Stimulated activated CD4-positive, alpha-beta T cell treated with anti-CD3 and anti-CD28 coated beads, Interleukin-2, amount 100 ng/mL, for 48 hours (primary cell): ENCODE measurements around the gene FIBP.
A peak's percentile ranks its signal among the peaks of the same experiment; 100 is the strongest.
"Not testable (repeated sequence)": the region's sequence is repeated elsewhere in the genome, so short reads cannot be mapped to it uniquely, and the experiment has no call there.

Source experiments
- DNase-seq, 2 donors: peaks; one replicate each; pipeline ENCODE4 v3.0.0-alpha.2; 2020

The FIBP gene

GRCh38 chr11:65857853-65858680 is 30.2 kb downstream of the FIBP start, which contains the start of gene CFL1:
CFL1 (minus strand) TSS chr11:65858180; CDS start chr11:65858099, 81 bp downstream.
- DNase-seq: peak; percentile 94 to 95

GRCh38 chr11:65857500-65857852 is 30.8 kb downstream of the FIBP start:
- peak in 1 of 2 donors; percentile 64 for DNase-seq

GRCh38 chr11:65856689-65857499 is 31.4 kb downstream of the FIBP start:
- DNase-seq: peak; percentile 78 to 80

GRCh38 chr11:65855927-65856363 is 32.3 kb downstream of the FIBP start:
- no peak for DNase-seq

- DNase-seq: no peak
These were observed 33.1 kb downstream of the FIBP start for GRCh38 chr11:65854852-65855837.

- DNase-seq: no peak
These were observed 34.1 kb downstream of the FIBP start for GRCh38 chr11:65854161-65854592.

- no peak for DNase-seq
These were observed 34.9 kb downstream of the FIBP start for GRCh38 chr11:65853246-65853979.

GRCh38 chr11:65852508-65853245 is 35.6 kb downstream of the FIBP start:
- no peak for DNase-seq

- no peak for DNase-seq
These were observed 36.3 kb downstream of the FIBP start for GRCh38 chr11:65851811-65852507.

- DNase-seq: peak in 1 of 2 donors; percentile 45
These were observed 37.1 kb downstream of the FIBP start for GRCh38 chr11:65851083-65851579.

- DNase-seq: no peak
These were observed 37.8 kb downstream of the FIBP start for GRCh38 chr11:65850217-65851082.

GRCh38 chr11:65849771-65850216 is 38.5 kb downstream of the FIBP start:
- no peak for DNase-seq

- no peak for DNase-seq
These were observed 38.9 kb downstream of the FIBP start for GRCh38 chr11:65849366-65849765.

- not testable (repeated sequence) for DNase-seq
These were observed 39.6 kb downstream of the FIBP start for GRCh38 chr11:65848693-65849092.

GRCh38 chr11:65847746-65848145 is 40.5 kb downstream of the FIBP start:
- DNase-seq: no peak

GRCh38 chr11:65844231-65844872 is 43.9 kb downstream of the FIBP start:
- no peak for DNase-seq

- DNase-seq: no peak
These were observed 44.5 kb downstream of the FIBP start for GRCh38 chr11:65843811-65844210.

- no peak for DNase-seq
These were observed 46.1 kb downstream of the FIBP start for GRCh38 chr11:65842144-65842543.

- no peak for DNase-seq
These were observed 54.1 kb downstream of the FIBP start for GRCh38 chr11:65834202-65834601.
